A549 (cell line): ENCODE data around the gene MBNL3.

ENCODE experiments used
- CBX8 ChIP-seq: fragments of 200-600 bp; sonication (generic); IDR thresholded peaks from 2 replicates; pipeline ENCODE4 v1.6.1; 2016
- ELK1 ChIP-seq: fragments of 150-350 bp; IDR thresholded peaks from 2 replicates; pipeline ENCODE4 v1.6.1; 2014; ENCODE audit warnings: low read depth, mild to moderate bottlenecking, low read length
- EP300 ChIP-seq, 2 experiments: fragments of >200 bp; sonication (Bioruptor Twin); formaldehyde crosslinking; IDR thresholded peaks; 2 replicates in 1 of 2; 3 replicates in 1 of 2; pipeline ENCODE4 v1.6.1; 2016 to 2017
- MAX ChIP-seq: IDR thresholded peaks from 2 replicates; pipeline ENCODE4 v1.6.1; 2012
- MYC ChIP-seq: IDR thresholded peaks from 2 replicates; pipeline ENCODE4 v1.6.1; 2012; ENCODE audit warnings: mild to moderate bottlenecking, inconsistent platforms, low read length, improper control_type of control experiment, borderline replicate concordance
- NFE2L2 ChIP-seq: fragments of 150-350 bp; conservative IDR thresholded peaks from 2 replicates; pipeline ENCODE4 v1.6.1; 2014; ENCODE audit warnings: low read length
- PHF8 ChIP-seq: fragments of 200-600 bp; sonication (generic); IDR thresholded peaks from 2 replicates; pipeline ENCODE4 v1.6.1; 2016; ENCODE audit warnings: low read depth, mild to moderate bottlenecking, antibody characterized with exemption, moderate library complexity, borderline replicate concordance
- POLR2A ChIP-seq: IDR thresholded peaks from 2 replicates; pipeline ENCODE4 v1.6.1; 2012; ENCODE audit warnings: mild to moderate bottlenecking, low read length
- ZC3H11A ChIP-seq: fragments of 450-650 bp; IDR thresholded peaks from 2 replicates; pipeline ENCODE4 v1.6.1; 2014; ENCODE audit warnings: antibody characterized with exemption, mild to moderate bottlenecking
- ZSCAN20 ChIP-seq: fragments of 250-450 bp; sonication (Bioruptor Pico); IDR thresholded peaks from 2 replicates; pipeline ENCODE4 v1.8.0; 2022; ENCODE audit warnings: mild to moderate bottlenecking, moderate library complexity
- TF ChIP-seq, protein P1 (sequence below): fragments of >200 bp; sonication (Bioruptor Twin); formaldehyde crosslinking; IDR thresholded peaks from 3 replicates; pipeline ENCODE4 v1.5.1; 2016
- TF ChIP-seq, protein P2 (sequence below): IDR thresholded peaks from 2 replicates; pipeline ENCODE4 v1.6.1; 2012

- TF ChIP-seq, protein P1, sequence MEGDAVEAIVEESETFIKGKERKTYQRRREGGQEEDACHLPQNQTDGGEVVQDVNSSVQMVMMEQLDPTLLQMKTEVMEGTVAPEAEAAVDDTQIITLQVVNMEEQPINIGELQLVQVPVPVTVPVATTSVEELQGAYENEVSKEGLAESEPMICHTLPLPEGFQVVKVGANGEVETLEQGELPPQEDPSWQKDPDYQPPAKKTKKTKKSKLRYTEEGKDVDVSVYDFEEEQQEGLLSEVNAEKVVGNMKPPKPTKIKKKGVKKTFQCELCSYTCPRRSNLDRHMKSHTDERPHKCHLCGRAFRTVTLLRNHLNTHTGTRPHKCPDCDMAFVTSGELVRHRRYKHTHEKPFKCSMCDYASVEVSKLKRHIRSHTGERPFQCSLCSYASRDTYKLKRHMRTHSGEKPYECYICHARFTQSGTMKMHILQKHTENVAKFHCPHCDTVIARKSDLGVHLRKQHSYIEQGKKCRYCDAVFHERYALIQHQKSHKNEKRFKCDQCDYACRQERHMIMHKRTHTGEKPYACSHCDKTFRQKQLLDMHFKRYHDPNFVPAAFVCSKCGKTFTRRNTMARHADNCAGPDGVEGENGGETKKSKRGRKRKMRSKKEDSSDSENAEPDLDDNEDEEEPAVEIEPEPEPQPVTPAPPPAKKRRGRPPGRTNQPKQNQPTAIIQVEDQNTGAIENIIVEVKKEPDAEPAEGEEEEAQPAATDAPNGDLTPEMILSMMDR = no peak
- TF ChIP-seq POLR2A (no peak), MYC (no peak), CBX8 (no peak), NFE2L2 (no peak), PHF8 (no peak), ZSCAN20 (no peak), ZC3H11A (no peak), MAX (no peak), EP300 (IDR thresholded peaks at IDR 0.05) (no peak), ELK1 (no peak)
- TF ChIP-seq, protein P2, sequence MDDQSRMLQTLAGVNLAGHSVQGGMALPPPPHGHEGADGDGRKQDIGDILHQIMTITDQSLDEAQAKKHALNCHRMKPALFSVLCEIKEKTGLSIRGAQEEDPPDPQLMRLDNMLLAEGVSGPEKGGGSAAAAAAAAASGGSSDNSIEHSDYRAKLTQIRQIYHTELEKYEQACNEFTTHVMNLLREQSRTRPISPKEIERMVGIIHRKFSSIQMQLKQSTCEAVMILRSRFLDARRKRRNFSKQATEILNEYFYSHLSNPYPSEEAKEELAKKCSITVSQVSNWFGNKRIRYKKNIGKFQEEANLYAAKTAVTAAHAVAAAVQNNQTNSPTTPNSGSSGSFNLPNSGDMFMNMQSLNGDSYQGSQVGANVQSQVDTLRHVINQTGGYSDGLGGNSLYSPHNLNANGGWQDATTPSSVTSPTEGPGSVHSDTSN = no peak
Measured at GRCh38 chrX:132365490-132365889, 123.3 kb downstream of the MBNL3 start.
